Femur (tissue), 1 donor: ENCODE measurements around the gene SLC26A4.
A peak's percentile ranks its signal among the peaks of the same experiment; 100 is the strongest.
"Not testable (repeated sequence)": the region's sequence is repeated elsewhere in the genome, so short reads cannot be mapped to it uniquely, and the experiment has no call there.

ENCODE experiments used
- DNase-seq: peaks from one replicate; pipeline ENCODE4 v3.0.0-alpha.2; 2017

The SLC26A4 gene

DNA sequence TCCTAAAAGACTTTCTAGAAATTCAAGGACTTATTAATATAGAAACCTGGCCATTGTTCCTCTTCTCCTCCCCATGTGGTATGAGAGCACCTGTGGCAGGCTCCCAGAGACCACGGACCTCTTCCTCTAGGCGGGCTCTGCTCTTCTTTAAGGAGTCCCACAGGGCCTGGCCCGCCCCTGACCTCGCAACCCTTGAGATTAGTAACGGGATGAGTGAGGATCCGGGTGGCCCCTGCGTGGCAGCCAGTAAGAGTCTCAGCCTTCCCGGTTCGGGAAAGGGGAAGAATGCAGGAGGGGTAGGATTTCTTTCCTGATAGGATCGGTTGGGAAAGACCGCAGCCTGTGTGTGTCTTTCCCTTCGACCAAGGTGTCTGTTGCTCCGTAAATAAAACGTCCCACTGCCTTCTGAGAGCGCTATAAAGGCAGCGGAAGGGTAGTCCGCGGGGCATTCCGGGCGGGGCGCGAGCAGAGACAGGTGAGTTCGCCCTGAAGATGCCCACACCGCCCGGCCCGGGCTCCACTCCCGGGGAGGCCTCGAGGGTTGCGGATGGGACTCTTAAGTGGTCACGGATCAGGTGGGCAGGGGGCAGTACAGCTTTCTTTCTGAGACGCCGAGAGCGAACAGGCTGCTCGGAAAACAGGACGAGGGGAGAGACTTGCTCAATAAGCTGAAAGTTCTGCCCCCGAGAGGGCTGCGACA is at the start of gene SLC26A4:
TSS of gene SLC26A4 (plus strand) at position 448 of the 700 bp plus-strand sequence. CDS start 814 bp downstream, outside the sequence.
- no peak for DNase-seq

- DNase-seq = no peak
These were observed 47.2 kb upstream of the SLC26A4 start for GRCh38 chr7:107613439-107613838.

DNA sequence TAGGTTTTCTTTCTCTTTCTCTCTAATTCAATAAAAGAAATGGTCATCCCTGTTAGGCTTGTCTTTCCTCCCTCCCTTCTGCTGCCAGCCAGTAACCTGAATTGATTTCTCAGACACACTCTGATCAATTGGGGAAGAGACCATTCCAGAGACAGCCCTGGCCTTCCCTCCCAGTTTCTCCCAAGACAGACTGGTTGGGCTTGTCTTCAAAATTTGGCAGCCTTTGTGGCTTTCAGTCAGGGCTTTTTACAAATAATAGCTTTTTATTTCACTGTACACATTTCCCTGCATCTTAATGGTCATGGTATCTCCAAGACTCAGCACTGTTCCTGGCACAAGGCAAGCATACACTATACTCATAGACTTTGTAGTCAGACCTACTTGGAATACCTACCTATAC is 46.7 kb upstream of the SLC26A4 start:
- no peak for DNase-seq

DNA sequence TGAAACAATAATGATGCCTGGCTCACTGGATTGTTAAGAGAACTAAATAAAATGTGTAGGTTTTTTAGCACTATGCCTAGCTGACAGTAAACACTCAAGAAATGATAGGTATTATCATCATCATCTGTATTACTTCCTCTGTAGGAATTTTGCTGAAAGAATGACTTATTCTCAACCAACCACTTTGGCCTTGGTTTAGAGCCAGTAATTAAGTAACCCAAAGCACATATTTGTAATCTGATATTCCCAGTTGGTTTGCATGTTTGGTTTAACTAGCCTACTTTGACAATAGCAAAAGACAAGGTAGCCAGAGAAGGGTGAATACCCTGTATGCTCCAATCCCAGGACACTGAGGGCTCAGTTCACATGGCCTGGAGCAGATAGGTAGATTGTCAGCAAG is 46.2 kb upstream of the SLC26A4 start:
- DNase-seq = no peak

GRCh38 chr7:107615910-107616680 is 44.5 kb upstream of the SLC26A4 start:
- DNase-seq = no peak

- no peak for DNase-seq
These were observed 38.2 kb upstream of the SLC26A4 start for GRCh38 chr7:107622429-107622828.

GRCh38 chr7:107622894-107623293 is 37.7 kb upstream of the SLC26A4 start:
- no peak for DNase-seq

DNA sequence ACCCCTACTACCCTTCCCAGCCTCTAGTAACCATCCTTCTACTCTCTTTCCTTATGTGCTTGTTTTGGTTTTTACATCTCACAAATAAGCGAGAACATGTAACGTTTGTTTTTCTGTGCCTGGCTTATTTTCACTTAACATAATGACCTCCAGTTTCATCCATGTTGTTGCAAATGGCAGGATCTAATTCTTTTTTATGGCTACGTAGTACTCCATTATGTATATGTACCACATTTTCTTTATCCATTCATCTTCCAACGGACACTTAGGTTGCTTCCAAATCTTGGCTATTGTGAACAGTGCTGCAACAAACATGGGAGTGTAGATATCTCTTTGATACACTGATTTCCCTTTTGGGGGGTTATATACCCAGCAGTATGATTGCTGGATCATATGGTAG is 33.6 kb upstream of the SLC26A4 start:
- DNase-seq = no peak

DNA sequence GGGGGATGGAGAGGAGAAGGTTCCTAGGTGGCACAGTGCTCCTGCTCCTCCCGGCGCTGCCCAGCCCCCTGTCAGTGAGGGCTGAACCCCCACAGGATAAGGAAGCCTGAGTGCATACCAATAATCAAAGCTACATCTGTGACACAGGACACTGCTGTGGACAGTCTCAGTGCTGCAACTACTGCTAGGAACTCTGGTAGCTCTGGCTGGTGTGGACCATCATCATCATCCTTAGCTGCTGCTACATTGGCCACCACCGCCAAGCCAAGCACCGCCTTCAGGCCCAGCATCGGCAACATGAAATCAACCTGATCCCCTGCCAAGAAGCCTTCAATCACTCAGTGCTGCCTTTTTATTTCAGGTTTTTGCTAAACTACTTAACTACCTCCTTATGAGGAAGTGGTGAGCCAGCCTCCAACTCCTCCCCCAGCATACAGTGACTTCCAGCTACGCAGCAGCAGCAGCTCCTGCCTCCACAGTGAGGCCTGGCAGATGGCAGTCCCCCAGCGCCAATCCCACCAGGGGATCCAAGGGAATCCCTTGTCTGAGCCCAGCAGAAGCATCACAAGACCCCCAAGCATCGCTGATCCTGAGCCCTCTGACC is 32.1 kb upstream of the SLC26A4 start:
- peak; percentile 23 for DNase-seq

DNA sequence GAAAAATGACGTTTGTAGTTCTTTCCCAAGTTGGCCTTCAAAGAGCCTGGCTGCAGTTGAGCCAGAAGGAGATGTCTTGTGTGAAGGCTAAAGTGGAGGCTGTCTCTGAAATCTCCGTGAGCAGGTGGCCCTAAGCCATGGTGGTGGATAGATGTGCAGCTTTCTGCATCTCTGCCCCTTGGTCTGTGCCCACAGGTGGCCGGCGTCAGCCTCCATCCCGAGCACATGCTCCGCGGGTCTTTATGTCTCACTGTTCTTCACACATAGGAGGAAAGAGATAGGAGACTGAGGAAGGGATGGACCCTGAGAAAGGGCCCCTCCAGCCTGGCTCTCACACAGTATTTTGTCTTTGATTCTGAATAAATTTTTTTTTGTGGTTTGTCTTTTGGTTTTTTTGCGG is 30.3 kb upstream of the SLC26A4 start:
- DNase-seq = no peak

- DNase-seq = no peak
These were observed 28.8 kb upstream of the SLC26A4 start for GRCh38 chr7:107631588-107632491.

DNA sequence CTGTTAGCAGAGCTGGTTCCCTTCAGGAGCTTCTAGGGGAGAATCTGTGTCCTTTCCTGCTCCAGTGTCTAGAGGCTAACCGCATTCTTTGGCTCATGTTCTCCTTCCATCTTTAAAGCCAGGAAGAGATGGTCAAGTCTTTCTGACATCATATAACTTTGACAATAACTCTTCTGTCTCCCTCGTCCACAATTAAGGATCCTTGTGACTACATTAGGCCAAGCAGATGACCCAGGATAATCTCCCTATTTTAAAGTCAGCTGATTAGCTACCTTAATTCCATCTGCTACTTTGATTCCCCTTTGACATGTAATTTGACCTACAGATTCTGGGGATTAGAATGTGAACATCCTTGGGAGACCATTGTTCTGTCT is 28.1 kb upstream of the SLC26A4 start:
- DNase-seq = no peak

- DNase-seq = no peak
These were observed 22.0 kb upstream of the SLC26A4 start for GRCh38 chr7:107638594-107638993.

DNA sequence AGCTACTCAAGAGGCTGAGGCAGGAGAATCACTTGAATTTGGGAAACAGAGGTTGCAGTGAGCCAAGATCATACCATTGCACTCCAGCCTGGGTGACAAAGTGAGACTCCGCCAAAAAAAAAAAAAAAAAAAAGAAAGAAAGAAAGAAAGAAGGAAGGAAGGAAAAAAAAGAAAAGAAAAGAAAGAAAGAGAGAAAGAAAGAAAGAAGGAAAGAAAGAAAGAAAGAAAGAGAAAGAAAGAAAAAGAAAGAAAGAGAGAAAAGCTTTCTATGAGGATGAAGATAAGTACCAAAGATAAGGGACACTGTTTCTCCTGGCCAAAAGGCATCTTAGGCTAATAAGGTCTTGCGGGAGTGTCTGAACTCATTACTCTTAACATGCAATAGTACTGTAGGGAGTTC is 21.6 kb upstream of the SLC26A4 start:
- not testable (repeated sequence) for DNase-seq

GRCh38 chr7:107641676-107642075 is 19.0 kb upstream of the SLC26A4 start:
- no peak for DNase-seq

DNA sequence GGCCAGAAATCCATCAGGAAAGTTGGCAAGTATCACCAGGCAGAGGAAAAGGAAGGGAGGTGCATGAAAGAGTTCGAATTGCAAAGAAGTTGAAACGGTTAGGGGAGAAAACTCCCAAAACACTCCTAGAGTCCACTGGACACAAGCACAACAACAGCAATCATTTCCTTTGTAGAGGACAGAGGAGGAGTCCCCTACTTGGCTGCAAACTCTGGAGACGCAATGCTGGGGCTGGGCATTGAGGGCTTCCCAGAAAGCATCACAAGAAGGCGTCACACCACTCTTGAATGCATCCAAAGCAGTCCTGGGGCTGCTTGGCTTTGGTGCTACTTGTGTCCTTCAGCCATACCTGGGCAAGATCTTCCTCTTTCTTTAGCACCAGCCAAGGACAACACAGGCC is 18.1 kb upstream of the SLC26A4 start:
- no peak for DNase-seq

- DNase-seq = no peak
These were observed 17.2 kb upstream of the SLC26A4 start for GRCh38 chr7:107643407-107643806.

GRCh38 chr7:107643938-107644308 is 16.7 kb upstream of the SLC26A4 start:
- no peak for DNase-seq

GRCh38 chr7:107644309-107644974 is 16.2 kb upstream of the SLC26A4 start:
- DNase-seq = no peak

GRCh38 chr7:107652642-107653041 is 8.0 kb upstream of the SLC26A4 start:
- DNase-seq = no peak

DNA sequence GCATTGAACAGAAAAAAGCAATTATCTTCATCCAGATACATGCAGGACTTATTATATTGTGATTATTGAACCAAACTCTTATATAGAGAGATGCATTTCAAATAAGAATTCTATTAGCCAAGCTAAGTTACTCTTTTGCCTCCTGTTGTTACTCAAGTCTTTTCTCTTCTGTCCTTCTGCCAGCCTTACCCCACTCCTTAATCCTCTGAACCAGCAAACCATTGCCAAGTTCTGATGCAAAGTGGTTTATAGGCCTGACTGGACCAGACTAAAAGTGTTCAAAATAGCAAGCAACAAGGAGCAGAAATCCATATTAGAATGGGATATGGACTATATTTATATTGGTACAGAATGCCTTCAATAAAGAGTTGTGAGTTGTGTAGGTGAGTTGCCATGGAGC is 2.2 kb upstream of the SLC26A4 start:
- no peak for DNase-seq

GRCh38 chr7:107659666-107660065 is 962 bp upstream of the SLC26A4 start:
- DNase-seq = no peak
